ENCODE results near the gene FXR2.
"Not testable (repeated sequence)": the region's sequence is repeated elsewhere in the genome, so short reads cannot be mapped to it uniquely, and the experiment has no call there.

FXR2 gene

DNA sequence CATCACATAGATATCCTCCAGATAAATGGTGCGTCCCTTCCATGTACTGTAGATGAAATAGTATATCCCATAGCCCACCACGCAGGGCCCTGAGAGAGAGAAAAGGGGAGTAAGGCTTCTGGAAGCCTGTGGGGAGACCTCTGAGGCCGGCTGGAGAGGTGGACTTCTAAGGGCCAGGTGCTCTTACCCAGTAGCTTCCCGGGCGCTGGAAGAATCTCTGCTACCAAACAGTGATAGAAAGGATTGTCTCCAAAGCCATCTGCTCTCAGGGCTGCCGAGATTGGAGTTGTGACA lies 12.2 kb upstream of the FXR2 start:
- no peaks in the 10 kb centered on the region for H3K9me3 ChIP-seq (ENCODE audit: insufficient read depth, low read depth, low read length)
- peak overlapping the region; percentile 96 for H3K9ac ChIP-seq (ENCODE audit: low read depth, low read length)
- H3K4me1 ChIP-seq (ENCODE audit: insufficient read depth, low read length) = peaks cover 6% of the 10 kb centered on the region; the same call in 1 of the 2 replicates
- H3K27ac ChIP-seq (ENCODE audit: low read length) = peak overlapping the region; percentile 96
- H3K27me3 ChIP-seq (ENCODE audit: insufficient read depth, low read length) = no peaks in the 10 kb centered on the region
- peak overlapping the region; percentile 80 for H3K4me3 ChIP-seq (ENCODE audit: low read length)
- peaks cover 8% of the 10 kb centered on the region; the same call in 1 of the 2 replicates for H3K36me3 ChIP-seq (ENCODE audit: insufficient read depth, low read depth, low read length)

DNA sequence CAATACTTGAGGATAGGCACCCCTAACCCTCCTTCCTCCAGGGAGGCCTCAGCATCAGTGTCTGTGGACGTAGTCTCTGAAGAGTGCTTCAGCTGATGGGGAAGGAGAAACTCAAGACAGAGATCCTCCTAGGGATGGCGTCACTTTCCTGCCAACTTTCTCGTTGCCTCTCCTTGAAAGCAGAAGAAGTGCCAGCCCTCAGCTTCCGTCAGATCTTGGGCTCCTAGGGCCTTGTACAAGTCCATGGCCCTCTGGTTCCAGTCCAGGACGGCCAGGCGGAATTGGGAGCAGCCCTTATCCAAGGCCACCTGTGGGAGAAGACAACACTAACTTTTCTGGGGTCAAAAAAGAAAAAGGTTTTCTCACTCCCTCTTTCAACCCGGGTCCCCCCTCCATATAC lies 11.6 kb upstream of the FXR2 start:
- Histone ChIP-seq H3K27ac (ENCODE audit: low read length) (no peak overlapping the region), H3K4me1 (ENCODE audit: insufficient read depth, low read length) (peaks cover 6% of the 10 kb centered on the region; the same call in 1 of the 2 replicates), H3K4me3 (ENCODE audit: low read length) (peak overlapping the region; percentile 80; the same call in 1 of the 2 replicates), H3K9ac (ENCODE audit: low read depth, low read length) (peak overlapping the region; percentile 96; the same call in 1 of the 2 replicates), H3K27me3 (ENCODE audit: insufficient read depth, low read length) (no peaks in the 10 kb centered on the region), H3K9me3 (ENCODE audit: insufficient read depth, low read depth, low read length) (no peaks in the 10 kb centered on the region), H3K36me3 (ENCODE audit: insufficient read depth, low read depth, low read length) (peaks cover 8% of the 10 kb centered on the region; the same call in 1 of the 2 replicates)

DNA sequence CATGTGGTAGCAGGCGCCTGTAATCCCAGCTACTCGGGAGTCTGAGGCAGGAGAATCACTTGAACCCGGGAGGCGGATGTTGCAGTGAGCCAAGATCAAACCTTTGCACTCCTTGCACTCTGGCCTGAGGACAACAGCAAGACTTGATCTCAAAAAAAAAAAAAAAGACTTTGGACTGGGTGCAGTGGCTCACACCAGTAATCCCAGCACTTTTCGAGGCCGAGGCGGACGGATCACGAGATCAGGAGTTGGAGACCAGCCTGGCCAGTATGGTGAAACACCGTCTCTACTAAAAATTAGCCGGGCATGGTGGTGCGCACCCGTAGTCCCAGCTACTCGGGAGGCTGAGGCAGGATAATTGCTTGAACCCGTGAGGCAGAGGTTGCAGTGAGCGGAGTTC lies 11.1 kb upstream of the FXR2 start:
- not testable (repeated sequence) for H3K9me3 ChIP-seq (ENCODE audit: insufficient read depth, low read depth, low read length)

DNA sequence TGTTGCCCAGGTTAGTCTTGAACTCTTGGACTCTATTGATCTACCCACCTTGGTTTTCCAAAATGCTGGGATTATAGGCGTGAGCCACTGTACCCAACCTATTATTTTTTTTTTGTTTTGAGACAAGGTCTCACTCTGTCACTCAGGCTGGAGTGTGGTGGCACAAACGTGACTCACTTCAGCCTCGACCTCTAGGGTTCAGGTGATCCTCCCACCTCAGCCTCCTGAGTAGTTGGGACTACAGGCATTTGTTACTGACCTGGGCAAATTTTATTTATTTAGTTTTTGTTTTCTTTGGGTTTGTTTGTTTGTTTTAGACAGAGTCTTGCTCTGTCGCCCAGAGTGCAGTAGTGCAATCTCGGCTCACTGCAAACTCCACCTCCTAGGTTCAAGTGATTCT lies 9.0 kb upstream of the FXR2 start:
- no peak overlapping the region for H3K9ac ChIP-seq (ENCODE audit: low read depth, low read length)
- H3K27me3 ChIP-seq (ENCODE audit: insufficient read depth, low read length) = no peaks in the 10 kb centered on the region
- H3K4me1 ChIP-seq (ENCODE audit: insufficient read depth, low read length) = peaks cover 6% of the 10 kb centered on the region; the same call in 1 of the 2 replicates
- no peak overlapping the region for H3K4me3 ChIP-seq (ENCODE audit: low read length)
- no peaks in the 10 kb centered on the region for H3K9me3 ChIP-seq (ENCODE audit: insufficient read depth, low read depth, low read length)
- H3K27ac ChIP-seq (ENCODE audit: low read length) = no peak overlapping the region
- H3K36me3 ChIP-seq (ENCODE audit: insufficient read depth, low read depth, low read length) = peaks cover 8% of the 10 kb centered on the region; the same call in 1 of the 2 replicates

More for the DNA sequence above, 11.1 kb upstream of the FXR2 start:
- not testable (repeated sequence) for H3K4me1 ChIP-seq (ENCODE audit: insufficient read depth, low read length); H3K36me3 ChIP-seq (ENCODE audit: insufficient read depth, low read depth, low read length); H3K9ac ChIP-seq (ENCODE audit: low read depth, low read length); H3K27me3 ChIP-seq (ENCODE audit: insufficient read depth, low read length); H3K4me3 ChIP-seq (ENCODE audit: low read length); H3K27ac ChIP-seq (ENCODE audit: low read length)

DNA sequence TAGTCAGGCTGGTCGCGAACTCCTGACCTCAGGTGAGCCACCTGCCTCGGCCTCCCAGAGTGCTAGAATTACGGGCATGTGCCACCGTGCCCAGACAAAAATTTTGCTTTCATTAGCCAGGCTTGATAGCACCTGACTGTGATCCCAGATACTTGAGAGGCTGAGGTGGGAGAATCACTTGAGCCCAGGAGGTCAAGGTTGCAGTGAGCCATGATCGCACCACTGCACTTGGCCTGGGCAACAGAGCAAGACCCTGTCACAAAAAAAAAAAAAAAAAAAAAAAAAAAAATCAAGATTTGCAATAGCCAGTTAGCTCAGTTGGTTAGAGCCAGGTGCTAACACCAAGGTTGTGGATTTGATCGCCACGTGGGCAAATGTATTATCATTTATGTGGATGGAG lies 6.1 kb upstream of the FXR2 start:
- Histone ChIP-seq H3K4me1 (ENCODE audit: insufficient read depth, low read length) (no peaks in the 10 kb centered on the region), H3K9ac (ENCODE audit: low read depth, low read length) (no peak overlapping the region), H3K27me3 (ENCODE audit: insufficient read depth, low read length) (no peaks in the 10 kb centered on the region), H3K27ac (ENCODE audit: low read length) (no peak overlapping the region), H3K9me3 (ENCODE audit: insufficient read depth, low read depth, low read length) (no peaks in the 10 kb centered on the region), H3K36me3 (ENCODE audit: insufficient read depth, low read depth, low read length) (0 out of 2 replicates have a peak, but pooled peaks cover under 1% of the 10 kb centered on the region), H3K4me3 (ENCODE audit: low read length) (no peak overlapping the region)

DNA sequence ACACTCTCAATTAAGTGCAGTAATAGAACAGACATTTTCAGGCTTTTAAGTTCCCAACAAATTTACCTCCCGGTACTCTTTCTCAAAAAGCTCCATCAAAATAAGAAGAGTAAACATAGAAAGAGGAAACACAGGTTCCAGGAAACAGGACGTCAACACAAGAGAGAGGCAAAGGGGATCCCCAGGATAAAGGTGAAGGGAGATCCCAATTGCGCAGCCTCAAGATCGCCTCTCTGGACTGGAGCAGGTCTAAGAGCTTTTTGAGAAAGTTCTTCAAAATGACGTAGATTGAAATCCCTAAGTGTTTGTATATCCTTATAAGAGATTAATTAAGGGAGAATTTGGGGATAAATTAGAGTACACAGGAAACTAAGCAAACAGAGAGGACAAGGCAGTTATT lies 3.9 kb upstream of the FXR2 start:
- no peak overlapping the region for H3K27ac ChIP-seq (ENCODE audit: low read length)
- no peaks in the 10 kb centered on the region for H3K36me3 ChIP-seq (ENCODE audit: insufficient read depth, low read depth, low read length)
- no peak overlapping the region for H3K4me3 ChIP-seq (ENCODE audit: low read length)

DNA sequence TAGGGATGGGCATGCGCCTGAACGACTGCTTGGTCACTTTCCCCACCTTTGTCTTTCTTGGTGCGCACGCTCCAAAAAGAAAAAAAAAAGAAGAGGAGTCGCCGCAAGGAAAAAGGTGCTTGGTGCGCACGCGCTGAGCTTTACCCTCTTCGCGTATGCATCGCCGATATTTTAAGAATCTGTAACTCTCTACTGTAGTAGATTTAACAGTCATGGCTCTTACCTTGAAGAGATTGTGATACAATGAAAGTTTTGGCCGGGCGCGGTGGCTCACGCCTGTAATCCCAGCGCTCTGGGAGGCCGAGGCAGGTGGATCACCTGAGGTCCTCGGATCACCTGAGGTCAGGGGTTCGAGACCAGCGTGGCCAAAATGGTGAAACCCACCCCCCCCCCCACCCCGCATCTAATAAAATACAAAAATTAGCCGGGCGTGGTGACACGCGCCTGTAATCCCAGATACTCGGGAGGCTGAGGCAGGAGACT lies 609 bp upstream of the FXR2 start:
- no peak overlapping the region for H3K27ac ChIP-seq (ENCODE audit: low read length)
- H3K9me3 ChIP-seq (ENCODE audit: insufficient read depth, low read depth, low read length) = no peaks in the 10 kb centered on the region
- peaks cover 5% of the 10 kb centered on the region; the same call in 1 of the 2 replicates for H3K36me3 ChIP-seq (ENCODE audit: insufficient read depth, low read depth, low read length)
- peak overlapping the region; percentile 66 for H3K4me3 ChIP-seq (ENCODE audit: low read length)
- H3K4me1 ChIP-seq (ENCODE audit: insufficient read depth, low read length) = peaks cover 11% of the 10 kb centered on the region
- H3K27me3 ChIP-seq (ENCODE audit: insufficient read depth, low read length) = no peaks in the 10 kb centered on the region
- peak overlapping the region; percentile 56; the same call in 1 of the 2 replicates for H3K9ac ChIP-seq (ENCODE audit: low read depth, low read length)

More for the DNA sequence above, 3.9 kb upstream of the FXR2 start:
- H3K27me3 ChIP-seq (ENCODE audit: insufficient read depth, low read length) = no peaks in the 10 kb centered on the region
- peaks cover under 1% of the 10 kb centered on the region; the same call in 1 of the 2 replicates for H3K4me1 ChIP-seq (ENCODE audit: insufficient read depth, low read length)
- no peaks in the 10 kb centered on the region for H3K9me3 ChIP-seq (ENCODE audit: insufficient read depth, low read depth, low read length)
- no peak overlapping the region for H3K9ac ChIP-seq (ENCODE audit: low read depth, low read length)

DNA sequence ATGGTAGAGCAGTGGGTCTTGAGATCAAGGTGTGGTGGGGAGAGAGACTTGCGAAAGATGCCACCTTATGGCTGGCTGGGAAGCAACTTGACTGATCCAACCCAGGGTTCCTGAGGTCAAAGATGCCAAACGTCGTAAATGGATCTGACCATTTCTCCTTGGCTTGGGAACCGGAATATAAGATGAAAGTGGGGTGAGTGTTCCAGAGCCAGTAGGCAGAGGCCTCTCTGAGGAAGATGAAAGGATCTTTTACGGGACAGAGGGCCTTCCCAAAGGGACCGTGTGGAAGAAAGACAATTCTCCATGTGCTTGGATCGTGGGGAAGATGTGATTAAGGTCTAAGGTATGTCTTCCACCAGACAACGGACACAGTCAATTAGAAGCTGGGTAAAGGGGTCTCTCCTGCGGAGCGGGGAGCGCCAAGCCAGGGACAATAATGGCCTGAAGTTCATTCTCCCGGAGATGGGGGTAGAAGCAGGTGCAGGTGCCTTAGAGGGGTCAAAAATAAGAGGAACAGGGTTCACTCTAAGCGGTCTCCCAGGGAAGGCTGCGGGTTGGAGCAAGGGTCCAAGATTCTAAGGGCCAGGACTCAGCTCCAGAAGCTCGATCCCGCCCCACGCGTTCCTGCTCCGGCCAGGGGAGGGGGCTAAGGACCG lies 800 bp downstream of the FXR2 start:
- peak overlapping the region; percentile 78 for H3K4me3 ChIP-seq (ENCODE audit: low read length)
- no peak overlapping the region for H3K27ac ChIP-seq (ENCODE audit: low read length)
- H3K27me3 ChIP-seq (ENCODE audit: insufficient read depth, low read length) = no peaks in the 10 kb centered on the region

DNA sequence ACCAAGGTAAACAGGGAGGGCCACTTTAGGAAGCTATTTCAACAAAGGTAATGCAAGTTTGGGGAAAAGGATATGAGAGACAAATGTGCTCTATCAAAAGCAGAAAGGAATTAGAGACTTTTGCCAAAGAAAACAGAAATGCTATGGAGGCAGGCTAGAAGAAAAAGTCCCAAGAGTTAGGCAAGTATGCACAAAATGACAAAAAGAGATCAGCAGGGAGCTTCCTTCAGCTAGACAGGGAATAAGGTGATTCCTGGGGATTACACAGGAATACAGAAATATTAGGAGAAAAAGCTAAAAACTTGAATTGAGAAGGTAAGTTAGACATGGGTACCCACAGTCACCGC lies 2.4 kb downstream of the FXR2 start:
- Histone ChIP-seq H3K27me3 (ENCODE audit: insufficient read depth, low read length) (no peaks in the 10 kb centered on the region), H3K4me1 (ENCODE audit: insufficient read depth, low read length) (peaks cover 11% of the 10 kb centered on the region), H3K9ac (ENCODE audit: low read depth, low read length) (no peak overlapping the region), H3K36me3 (ENCODE audit: insufficient read depth, low read depth, low read length) (peaks cover 5% of the 10 kb centered on the region; the same call in 1 of the 2 replicates), H3K9me3 (ENCODE audit: insufficient read depth, low read depth, low read length) (no peaks in the 10 kb centered on the region), H3K4me3 (ENCODE audit: low read length) (no peak overlapping the region), H3K27ac (ENCODE audit: low read length) (no peak overlapping the region)

More for the DNA sequence above, 800 bp downstream of the FXR2 start:
- no peaks in the 10 kb centered on the region for H3K9me3 ChIP-seq (ENCODE audit: insufficient read depth, low read depth, low read length)
- peaks cover 5% of the 10 kb centered on the region; the same call in 1 of the 2 replicates for H3K36me3 ChIP-seq (ENCODE audit: insufficient read depth, low read depth, low read length)
- H3K4me1 ChIP-seq (ENCODE audit: insufficient read depth, low read length) = peaks cover 11% of the 10 kb centered on the region
- peak overlapping the region; percentile 86; the same call in 1 of the 2 replicates for H3K9ac ChIP-seq (ENCODE audit: low read depth, low read length)

DNA sequence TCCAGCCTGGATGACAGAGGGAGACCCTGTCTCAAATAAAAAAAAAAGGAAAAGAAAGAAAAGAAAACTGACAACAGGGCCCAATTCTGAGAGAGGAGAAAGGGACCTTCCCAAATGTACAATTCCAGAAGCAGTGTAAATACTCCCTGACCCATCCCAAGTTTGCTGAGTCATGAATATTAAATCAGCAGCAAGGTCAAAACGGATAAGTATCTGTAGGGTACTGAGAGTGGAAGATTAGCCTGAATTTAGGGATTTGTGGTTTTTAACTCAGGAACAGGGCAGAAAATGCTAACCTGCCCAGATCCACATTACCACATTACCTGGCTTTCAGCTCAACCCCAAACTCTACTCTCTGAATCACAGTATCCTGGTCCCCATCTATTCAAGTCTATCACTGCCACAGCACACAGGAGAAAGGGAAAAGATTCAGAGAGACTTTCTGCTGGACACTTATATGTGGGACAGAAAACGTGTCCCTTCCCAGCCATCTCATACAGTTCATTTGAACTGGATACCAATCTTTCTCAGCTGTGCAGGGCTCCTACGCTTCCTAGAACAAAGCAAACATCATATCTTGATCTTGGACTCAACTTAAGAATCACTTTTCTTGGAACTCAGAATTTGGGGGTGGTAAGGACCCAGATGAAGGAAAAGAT lies 2.9 kb downstream of the FXR2 start:
- H3K9me3 ChIP-seq (ENCODE audit: insufficient read depth, low read depth, low read length) = no peaks in the 10 kb centered on the region
- peaks cover 11% of the 10 kb centered on the region for H3K4me1 ChIP-seq (ENCODE audit: insufficient read depth, low read length)
- no peak overlapping the region for H3K27ac ChIP-seq (ENCODE audit: low read length)
- H3K9ac ChIP-seq (ENCODE audit: low read depth, low read length) = no peak overlapping the region
- no peak overlapping the region for H3K4me3 ChIP-seq (ENCODE audit: low read length)
- H3K36me3 ChIP-seq (ENCODE audit: insufficient read depth, low read depth, low read length) = peaks cover 5% of the 10 kb centered on the region; the same call in 1 of the 2 replicates
- no peaks in the 10 kb centered on the region for H3K27me3 ChIP-seq (ENCODE audit: insufficient read depth, low read length)

DNA sequence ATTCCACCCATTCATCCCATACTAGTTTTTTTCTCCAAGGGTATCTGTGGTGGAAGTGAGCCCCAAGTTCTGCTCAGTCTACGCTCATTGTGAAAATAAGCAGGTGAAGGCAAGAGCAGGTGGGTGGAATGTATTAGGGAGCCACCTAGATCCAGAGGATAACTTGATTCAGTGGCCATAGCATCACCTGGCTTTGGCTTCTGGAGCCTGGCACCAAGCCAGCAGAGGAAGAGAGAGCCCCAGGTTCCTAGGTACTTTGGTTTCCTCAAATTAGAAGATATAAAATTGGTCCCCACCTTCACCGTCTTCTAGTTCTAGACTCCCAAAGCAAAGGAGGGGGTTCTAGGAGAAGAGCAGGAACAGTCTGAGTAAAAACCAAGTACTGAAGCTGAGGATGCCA lies 4.1 kb downstream of the FXR2 start:
- peaks cover 13% of the 10 kb centered on the region for H3K36me3 ChIP-seq (ENCODE audit: insufficient read depth, low read depth, low read length)
- no peak overlapping the region for H3K27ac ChIP-seq (ENCODE audit: low read length)
- no peak overlapping the region for H3K4me3 ChIP-seq (ENCODE audit: low read length)
- peaks cover 11% of the 10 kb centered on the region for H3K4me1 ChIP-seq (ENCODE audit: insufficient read depth, low read length)
- H3K9me3 ChIP-seq (ENCODE audit: insufficient read depth, low read depth, low read length) = no peaks in the 10 kb centered on the region
- H3K27me3 ChIP-seq (ENCODE audit: insufficient read depth, low read length) = no peaks in the 10 kb centered on the region
- no peak overlapping the region for H3K9ac ChIP-seq (ENCODE audit: low read depth, low read length)

DNA sequence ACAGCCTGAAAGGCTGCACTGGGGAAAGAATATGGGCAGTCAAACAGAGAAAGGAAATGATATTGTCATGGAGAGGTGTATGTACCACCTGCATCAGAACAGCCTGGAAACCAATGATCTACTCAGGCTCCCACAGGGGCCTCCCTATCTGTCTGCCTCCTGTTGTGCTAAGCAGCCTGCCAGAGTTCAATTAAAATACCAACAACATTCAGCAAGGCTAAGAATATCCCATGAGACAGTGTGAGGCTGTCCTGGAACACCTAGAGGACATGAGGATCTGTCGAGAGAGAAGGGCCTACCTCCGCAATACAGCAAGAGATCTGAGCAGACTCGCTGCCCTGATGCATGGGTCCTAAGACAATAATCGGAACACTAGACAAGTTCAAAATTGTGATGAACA lies 8.4 kb downstream of the FXR2 start:
- H3K27me3 ChIP-seq (ENCODE audit: insufficient read depth, low read length) = no peaks in the 10 kb centered on the region
- H3K4me1 ChIP-seq (ENCODE audit: insufficient read depth, low read length) = no peaks in the 10 kb centered on the region
- H3K9me3 ChIP-seq (ENCODE audit: insufficient read depth, low read depth, low read length) = no peaks in the 10 kb centered on the region
- no peak overlapping the region for H3K4me3 ChIP-seq (ENCODE audit: low read length)
- no peak overlapping the region for H3K27ac ChIP-seq (ENCODE audit: low read length)
- peaks cover 48% of the 10 kb centered on the region for H3K36me3 ChIP-seq (ENCODE audit: insufficient read depth, low read depth, low read length)
- H3K9ac ChIP-seq (ENCODE audit: low read depth, low read length) = no peak overlapping the region
